PFSK-1 (cell line): Measurements from ENCODE around the gene MYOZ2.

Experiments
- POLR2AphosphoS5 ChIP-seq: IDR thresholded peaks from 2 replicates; pipeline ENCODE4 v1.6.1; 2012; ENCODE audit warnings: low read depth, mild to moderate bottlenecking, control low read depth, low read length, moderate library complexity
- SIN3A ChIP-seq: IDR thresholded peaks from 2 replicates; pipeline ENCODE4 v1.6.1; 2012; ENCODE audit warnings: mild to moderate bottlenecking, low read length, moderate library complexity, borderline replicate concordance; ENCODE audit not compliant: insufficient read depth
- TF ChIP-seq, protein P1 (sequence below), 2 experiments: IDR thresholded peaks; 2 replicates each; pipeline versions ENCODE4 v1.6.1 to v1.8.0; 2011 to 2012; ENCODE audit warnings: low read depth in 2 of 2, low read length in 2 of 2, control low read depth in 1 of 2, inconsistent platforms in 1 of 2, mild to moderate bottlenecking in 1 of 2, moderate library complexity in 1 of 2; ENCODE audit not compliant: insufficient read depth in 1 of 2

DNA sequence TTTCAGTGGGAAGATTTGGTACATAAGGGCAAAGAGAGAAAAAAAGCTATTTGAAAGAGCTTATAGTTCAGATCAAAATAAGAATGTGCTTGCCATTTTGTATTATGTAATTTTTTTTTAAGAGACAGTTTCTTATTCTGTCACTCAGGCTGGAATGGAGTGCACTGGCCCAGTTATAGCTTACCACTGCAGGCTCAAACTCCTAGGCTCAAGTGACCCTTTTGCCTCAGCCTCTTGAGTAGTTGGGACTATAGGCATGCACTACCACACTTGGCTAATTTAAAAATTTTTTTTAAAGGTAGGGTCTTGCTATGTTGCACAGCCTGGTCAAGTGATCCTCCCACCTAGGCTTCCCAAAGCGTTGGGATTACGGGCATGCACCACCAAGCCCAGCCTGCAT is 54.7 kb downstream of the MYOZ2 start:
- TF ChIP-seq, protein P1, sequence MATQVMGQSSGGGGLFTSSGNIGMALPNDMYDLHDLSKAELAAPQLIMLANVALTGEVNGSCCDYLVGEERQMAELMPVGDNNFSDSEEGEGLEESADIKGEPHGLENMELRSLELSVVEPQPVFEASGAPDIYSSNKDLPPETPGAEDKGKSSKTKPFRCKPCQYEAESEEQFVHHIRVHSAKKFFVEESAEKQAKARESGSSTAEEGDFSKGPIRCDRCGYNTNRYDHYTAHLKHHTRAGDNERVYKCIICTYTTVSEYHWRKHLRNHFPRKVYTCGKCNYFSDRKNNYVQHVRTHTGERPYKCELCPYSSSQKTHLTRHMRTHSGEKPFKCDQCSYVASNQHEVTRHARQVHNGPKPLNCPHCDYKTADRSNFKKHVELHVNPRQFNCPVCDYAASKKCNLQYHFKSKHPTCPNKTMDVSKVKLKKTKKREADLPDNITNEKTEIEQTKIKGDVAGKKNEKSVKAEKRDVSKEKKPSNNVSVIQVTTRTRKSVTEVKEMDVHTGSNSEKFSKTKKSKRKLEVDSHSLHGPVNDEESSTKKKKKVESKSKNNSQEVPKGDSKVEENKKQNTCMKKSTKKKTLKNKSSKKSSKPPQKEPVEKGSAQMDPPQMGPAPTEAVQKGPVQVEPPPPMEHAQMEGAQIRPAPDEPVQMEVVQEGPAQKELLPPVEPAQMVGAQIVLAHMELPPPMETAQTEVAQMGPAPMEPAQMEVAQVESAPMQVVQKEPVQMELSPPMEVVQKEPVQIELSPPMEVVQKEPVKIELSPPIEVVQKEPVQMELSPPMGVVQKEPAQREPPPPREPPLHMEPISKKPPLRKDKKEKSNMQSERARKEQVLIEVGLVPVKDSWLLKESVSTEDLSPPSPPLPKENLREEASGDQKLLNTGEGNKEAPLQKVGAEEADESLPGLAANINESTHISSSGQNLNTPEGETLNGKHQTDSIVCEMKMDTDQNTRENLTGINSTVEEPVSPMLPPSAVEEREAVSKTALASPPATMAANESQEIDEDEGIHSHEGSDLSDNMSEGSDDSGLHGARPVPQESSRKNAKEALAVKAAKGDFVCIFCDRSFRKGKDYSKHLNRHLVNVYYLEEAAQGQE (IDR thresholded peaks at IDR 0.05; ENCODE audit: insufficient read depth in 1 of 2, low read depth in 2 of 2, low read length in 2 of 2): no peak
- TF ChIP-seq POLR2AphosphoS5: no peak
- TF ChIP-seq SIN3A: no peak
